IPS-NIHi11 (cell line): ENCODE data around the gene PRR12.

Source experiments
- DNase-seq: peaks from one replicate; pipeline ENCODE4 v3.0.0; 2012; ENCODE audit warnings: mixed read lengths, low spot score

Gene PRR12

GRCh38 chr19:49560358-49560900 lies 30.6 kb upstream of the PRR12 start:
- no peak for DNase-seq

- DNase-seq: no peak
Observed at GRCh38 chr19:49564616-49565045, 26.4 kb upstream of the PRR12 start.

- no peak for DNase-seq
Observed at GRCh38 chr19:49565261-49565660, 25.7 kb upstream of the PRR12 start.

GRCh38 chr19:49566302-49566701 lies 24.7 kb upstream of the PRR12 start:
- DNase-seq: no peak

GRCh38 chr19:49567861-49568441 lies 23.0 kb upstream of the PRR12 start:
- DNase-seq: no peak

- DNase-seq: peak; percentile 91
Observed at GRCh38 chr19:49570138-49570856, 20.7 kb upstream of the PRR12 start.

GRCh38 chr19:49570997-49571676 lies 19.8 kb upstream of the PRR12 start:
- peak; percentile 39 for DNase-seq

GRCh38 chr19:49573009-49573408 lies 18.0 kb upstream of the PRR12 start:
- no peak for DNase-seq

- no peak for DNase-seq
Observed at GRCh38 chr19:49573425-49573824, 17.6 kb upstream of the PRR12 start.

- DNase-seq: no peak
Observed at GRCh38 chr19:49574206-49574755, 16.7 kb upstream of the PRR12 start.

GRCh38 chr19:49579193-49579592 lies 11.8 kb upstream of the PRR12 start:
- DNase-seq: no peak

GRCh38 chr19:49579947-49580263 lies 11.1 kb upstream of the PRR12 start:
- DNase-seq: no peak

- peak; percentile 90 for DNase-seq
Observed at GRCh38 chr19:49580264-49581006, 10.5 kb upstream of the PRR12 start, which contains the start of gene NOSIP. Gene NOSIP, minus strand, starts transcription at chr19:49580556. Its CDS starts 19,865 bp downstream, at chr19:49560691.

- no peak for DNase-seq
Observed at GRCh38 chr19:49581007-49581508, 9.9 kb upstream of the PRR12 start, which contains the start of gene PRRG2. Gene PRRG2, plus strand, starts transcription at chr19:49581316. Its CDS starts 1,904 bp downstream, at chr19:49583220.

GRCh38 chr19:49583239-49583638 lies 7.7 kb upstream of the PRR12 start:
- DNase-seq: no peak

GRCh38 chr19:49585023-49585422 lies 6.0 kb upstream of the PRR12 start:
- peak; percentile 50 for DNase-seq

GRCh38 chr19:49587227-49587626 lies 3.8 kb upstream of the PRR12 start:
- no peak for DNase-seq

GRCh38 chr19:49588365-49589122 lies 2.4 kb upstream of the PRR12 start:
- no peak for DNase-seq

GRCh38 chr19:49589502-49589905 lies 1.5 kb upstream of the PRR12 start:
- DNase-seq: no peak

- peak; percentile 93 for DNase-seq
Observed at GRCh38 chr19:49590071-49590970, 661 bp upstream of the PRR12 start.
